ENCODE measurements around the gene CELA2A. TPM values are rescaled to one million over a fixed set of nuclear protein-coding genes. Genes with fewer than 3 reads are reported as not detected.

The CELA2A gene
- total and polyA plus RNA-seq, 2 donors (not counting 1 experiment from before 2014, with no cell fraction given), result not detected

DNA sequence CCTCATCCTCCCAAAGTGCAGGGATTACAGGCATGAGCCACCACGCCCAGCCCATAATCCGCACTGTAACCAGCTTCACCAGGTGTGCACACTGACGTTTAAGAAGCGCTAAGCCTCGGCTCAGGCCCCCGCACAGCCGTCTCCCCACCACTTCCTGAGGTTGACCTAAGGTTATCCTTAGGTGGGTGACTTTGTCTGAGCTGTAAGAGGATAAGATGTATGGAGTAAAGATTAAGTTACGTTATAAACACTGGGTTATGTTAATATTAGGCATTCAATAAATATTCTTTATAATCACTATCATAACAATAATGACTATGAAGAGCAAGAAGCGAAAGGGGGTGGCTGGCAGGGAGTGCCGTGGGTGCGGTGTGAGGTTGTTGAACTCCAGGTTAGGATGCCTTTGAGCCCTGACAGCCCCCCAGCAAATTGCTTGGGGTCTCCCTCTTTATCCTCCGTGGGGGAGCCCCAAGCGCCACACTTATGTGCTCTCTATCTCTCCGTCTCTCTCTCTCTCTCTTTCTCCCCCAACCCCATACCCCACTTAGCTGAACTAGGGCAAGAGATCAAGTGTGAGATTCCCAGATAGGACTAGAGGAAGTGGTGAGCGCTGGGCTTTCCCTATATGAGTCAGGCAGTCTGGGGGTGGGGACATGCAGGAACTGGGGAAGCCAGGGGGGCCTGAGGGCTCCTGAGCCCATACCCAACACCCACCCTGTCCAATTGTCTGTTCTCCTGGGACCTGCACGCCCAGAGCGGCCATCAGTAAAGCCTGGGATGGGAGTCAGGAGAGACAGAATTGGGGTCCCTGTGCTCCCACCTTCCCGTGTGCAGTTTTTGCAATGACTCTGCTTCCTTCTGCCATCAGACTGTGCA, 39.2 kb upstream of the CELA2A start:
- Histone ChIP-seq H3K9me3 (ENCODE audit: control insufficient read depth, insufficient read depth, low read depth, low read length) (no peaks in the 10 kb centered on the region), H3K4me1 (ENCODE audit: control insufficient read depth, extremely low read depth, insufficient read depth, low read length) (peaks cover 14% of the 10 kb centered on the region), H2AFZ (ENCODE audit: low read length) (no peak overlapping the region), H4K20me1 (ENCODE audit: control insufficient read depth, extremely low read depth, insufficient read depth, low read length) (no peaks in the 10 kb centered on the region), H3K27me3 (ENCODE audit: control insufficient read depth, insufficient read depth, low read length) (no peaks in the 10 kb centered on the region), H3K4me2 (ENCODE audit: extremely low read depth, insufficient read depth, low read length) (no peak overlapping the region), H3K27ac (ENCODE audit: insufficient read depth, low read length) (no peak overlapping the region), H3K4me3 (replicated peaks in 1 of 4; ENCODE audit: control extremely low read depth in 1 of 4, insufficient read depth in 1 of 4, low read depth in 3 of 4, low read length in 4 of 4) (no peak overlapping the region), H3K79me2 (ENCODE audit: control insufficient read depth, insufficient read depth, low read length) (peaks cover 42% of the 10 kb centered on the region), H3K36me3 (ENCODE audit: control insufficient read depth, insufficient read depth, low read length) (no peaks in the 10 kb centered on the region), H3K9ac (ENCODE audit: insufficient read depth, low read length) (no peak overlapping the region)
- TF ChIP-seq EZH2 (IDR thresholded peaks at IDR 0.05; ENCODE audit: low read length, missing control alignments), result no peak
- TF ChIP-seq, protein P1, sequence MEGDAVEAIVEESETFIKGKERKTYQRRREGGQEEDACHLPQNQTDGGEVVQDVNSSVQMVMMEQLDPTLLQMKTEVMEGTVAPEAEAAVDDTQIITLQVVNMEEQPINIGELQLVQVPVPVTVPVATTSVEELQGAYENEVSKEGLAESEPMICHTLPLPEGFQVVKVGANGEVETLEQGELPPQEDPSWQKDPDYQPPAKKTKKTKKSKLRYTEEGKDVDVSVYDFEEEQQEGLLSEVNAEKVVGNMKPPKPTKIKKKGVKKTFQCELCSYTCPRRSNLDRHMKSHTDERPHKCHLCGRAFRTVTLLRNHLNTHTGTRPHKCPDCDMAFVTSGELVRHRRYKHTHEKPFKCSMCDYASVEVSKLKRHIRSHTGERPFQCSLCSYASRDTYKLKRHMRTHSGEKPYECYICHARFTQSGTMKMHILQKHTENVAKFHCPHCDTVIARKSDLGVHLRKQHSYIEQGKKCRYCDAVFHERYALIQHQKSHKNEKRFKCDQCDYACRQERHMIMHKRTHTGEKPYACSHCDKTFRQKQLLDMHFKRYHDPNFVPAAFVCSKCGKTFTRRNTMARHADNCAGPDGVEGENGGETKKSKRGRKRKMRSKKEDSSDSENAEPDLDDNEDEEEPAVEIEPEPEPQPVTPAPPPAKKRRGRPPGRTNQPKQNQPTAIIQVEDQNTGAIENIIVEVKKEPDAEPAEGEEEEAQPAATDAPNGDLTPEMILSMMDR (conservative IDR thresholded peaks at IDR 0.05 in 1 of 2, IDR thresholded peaks at IDR 0.05 in 1 of 2; ENCODE audit: low read depth in 1 of 2, low read length in 2 of 2), result no peak
- peak; percentile 52 to 77 for DNase-seq (ENCODE audit: low read depth in 2 of 2)

DNA sequence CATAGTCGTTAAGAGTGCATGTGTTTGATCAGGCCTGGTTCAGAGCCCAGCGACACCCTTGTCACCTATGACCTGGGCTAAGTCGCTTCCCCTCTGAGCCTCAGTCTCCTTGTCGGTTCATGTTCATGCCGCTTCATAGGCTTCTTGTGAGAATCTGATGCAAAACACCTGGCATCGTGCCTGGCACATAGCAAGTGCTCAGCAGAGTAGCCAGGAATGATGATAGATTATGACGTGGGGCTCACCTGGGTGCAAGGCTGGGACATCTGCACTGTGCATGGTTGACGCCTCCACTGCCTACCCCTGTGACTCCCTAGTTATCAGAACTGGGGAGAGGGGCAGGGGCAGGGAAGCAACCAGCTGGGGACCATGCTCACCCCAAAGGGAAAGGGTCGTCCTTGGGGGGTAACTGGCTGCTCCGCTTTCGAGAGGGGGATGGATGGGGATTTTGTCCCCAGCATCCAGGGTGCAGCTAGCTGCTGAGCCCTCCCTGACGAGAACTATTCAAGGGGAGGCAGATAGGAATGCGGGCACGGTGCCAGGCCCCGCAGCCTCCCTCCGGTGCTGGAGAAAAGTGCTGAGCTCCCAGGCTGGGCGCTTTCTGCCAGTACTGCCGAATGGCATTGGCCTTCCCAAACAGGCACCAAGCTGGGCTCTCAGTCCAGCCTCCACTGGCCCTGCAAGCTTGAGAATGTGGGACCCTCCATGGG, 37.6 kb upstream of the CELA2A start:
- H3K79me2 ChIP-seq (ENCODE audit: control insufficient read depth, insufficient read depth, low read length), result peaks cover 26% of the 10 kb centered on the region
- peak in 1 of 2 donors; percentile 60 for DNase-seq (ENCODE audit: low read depth in 2 of 2)
- H3K4me1 ChIP-seq (ENCODE audit: control insufficient read depth, extremely low read depth, insufficient read depth, low read length), result peaks cover 14% of the 10 kb centered on the region
- H3K27ac ChIP-seq (ENCODE audit: insufficient read depth, low read length), result no peak overlapping the region
- H3K4me2 ChIP-seq (ENCODE audit: extremely low read depth, insufficient read depth, low read length), result no peak overlapping the region
- no peaks in the 10 kb centered on the region for H4K20me1 ChIP-seq (ENCODE audit: control insufficient read depth, extremely low read depth, insufficient read depth, low read length)
- H3K9ac ChIP-seq (ENCODE audit: insufficient read depth, low read length), result no peak overlapping the region
- no peak overlapping the region for H3K4me3 ChIP-seq (replicated peaks in 1 of 4; ENCODE audit: control extremely low read depth in 1 of 4, insufficient read depth in 1 of 4, low read depth in 3 of 4, low read length in 4 of 4)
- no peak overlapping the region for H2AFZ ChIP-seq (ENCODE audit: low read length)
- H3K36me3 ChIP-seq (ENCODE audit: control insufficient read depth, insufficient read depth, low read length), result no peaks in the 10 kb centered on the region
- TF ChIP-seq EZH2 (IDR thresholded peaks at IDR 0.05; ENCODE audit: low read length, missing control alignments), result no peak
- TF ChIP-seq, protein P1 (conservative IDR thresholded peaks at IDR 0.05 in 1 of 2, IDR thresholded peaks at IDR 0.05 in 1 of 2; ENCODE audit: low read depth in 1 of 2, low read length in 2 of 2), result no peak
- H3K9me3 ChIP-seq (ENCODE audit: control insufficient read depth, insufficient read depth, low read depth, low read length), result no peaks in the 10 kb centered on the region
- H3K27me3 ChIP-seq (ENCODE audit: control insufficient read depth, insufficient read depth, low read length), result no peaks in the 10 kb centered on the region

DNA sequence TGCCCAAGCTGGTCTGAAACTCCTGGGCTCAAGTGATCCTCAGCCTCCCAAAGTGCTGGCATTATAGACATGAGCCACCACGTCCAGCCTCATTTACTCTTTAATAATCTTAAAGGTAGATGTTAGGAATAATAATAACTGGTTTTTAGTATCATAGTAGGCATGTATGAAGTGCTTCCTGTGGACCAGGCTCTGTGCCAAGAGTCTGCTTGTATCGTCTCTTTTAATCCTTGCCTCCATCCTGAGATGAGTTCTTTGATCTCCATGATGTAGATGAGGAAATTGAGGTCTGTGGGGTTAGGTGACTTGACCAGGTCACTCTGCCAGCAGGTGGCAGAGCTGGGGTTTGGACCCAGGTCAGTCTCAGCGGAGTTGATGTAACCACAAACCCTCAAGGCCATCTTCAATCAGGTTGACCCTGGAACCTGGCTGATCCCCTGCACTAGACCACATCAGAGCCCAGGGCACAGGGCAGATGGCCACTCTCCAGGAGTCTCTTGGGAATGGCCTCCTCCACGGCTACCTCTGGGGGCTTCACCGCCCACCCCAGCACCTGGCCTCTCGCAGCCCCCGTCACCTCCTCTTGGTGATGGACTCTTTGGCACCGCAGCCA, 35.6 kb upstream of the CELA2A start:
- Histone ChIP-seq H3K36me3 (ENCODE audit: control insufficient read depth, insufficient read depth, low read length) (no peaks in the 10 kb centered on the region), H3K4me2 (ENCODE audit: extremely low read depth, insufficient read depth, low read length) (no peak overlapping the region), H2AFZ (ENCODE audit: low read length) (no peak overlapping the region), H3K4me1 (ENCODE audit: control insufficient read depth, extremely low read depth, insufficient read depth, low read length) (peaks cover 10% of the 10 kb centered on the region), H3K79me2 (ENCODE audit: control insufficient read depth, insufficient read depth, low read length) (peaks cover 18% of the 10 kb centered on the region), H3K27me3 (ENCODE audit: control insufficient read depth, insufficient read depth, low read length) (no peaks in the 10 kb centered on the region), H3K9ac (ENCODE audit: insufficient read depth, low read length) (no peak overlapping the region), H3K27ac (ENCODE audit: insufficient read depth, low read length) (no peak overlapping the region), H4K20me1 (ENCODE audit: control insufficient read depth, extremely low read depth, insufficient read depth, low read length) (no peaks in the 10 kb centered on the region), H3K9me3 (ENCODE audit: control insufficient read depth, insufficient read depth, low read depth, low read length) (no peaks in the 10 kb centered on the region), H3K4me3 (replicated peaks in 1 of 4; ENCODE audit: control extremely low read depth in 1 of 4, insufficient read depth in 1 of 4, low read depth in 3 of 4, low read length in 4 of 4) (no peak overlapping the region)
- no peak for TF ChIP-seq EZH2 (IDR thresholded peaks at IDR 0.05; ENCODE audit: low read length, missing control alignments)
- TF ChIP-seq, protein P1 (conservative IDR thresholded peaks at IDR 0.05 in 1 of 2, IDR thresholded peaks at IDR 0.05 in 1 of 2; ENCODE audit: low read depth in 1 of 2, low read length in 2 of 2), result no peak
- DNase-seq (ENCODE audit: low read depth in 2 of 2), result no peak
